Nephron (organoid): ENCODE measurements around the gene DOCK2.
A peak's percentile ranks its signal among the peaks of the same experiment; 100 is the strongest.

ENCODE experiments used
- H3K27ac Mint-ChIP-seq, 3 experiments: 2 replicates each; pipeline ENCODE4 v1.8.0; 2020; ENCODE audit warnings: mixed read lengths in 3 of 3, mild to moderate bottlenecking in 2 of 3, moderate library complexity in 1 of 3
- H3K27me3 Mint-ChIP-seq: 2 replicates; pipeline ENCODE4 v1.8.0; 2021; ENCODE audit warnings: low read depth, mild to moderate bottlenecking, moderate library complexity, mixed read lengths
- H3K36me3 Mint-ChIP-seq: 2 replicates; pipeline ENCODE4 v1.8.0; 2020; ENCODE audit warnings: low read depth, mixed read lengths
- H3K4me1 Mint-ChIP-seq: 2 replicates; pipeline ENCODE4 v1.8.0; 2020; ENCODE audit warnings: mixed read lengths
- H3K4me3 Mint-ChIP-seq, 3 experiments: 2 replicates each; pipeline ENCODE4 v1.8.0; 2020; ENCODE audit warnings: mild to moderate bottlenecking in 3 of 3, mixed read lengths in 3 of 3, moderate library complexity in 2 of 3
- H3K9me3 Mint-ChIP-seq: 2 replicates; pipeline ENCODE4 v1.8.0; 2020; ENCODE audit warnings: mixed read lengths
- TF ChIP-seq, protein P1 (sequence below), 3 experiments: fragments of 200-600 bp; sonication (generic); IDR thresholded peaks; one replicate each; pipeline ENCODE4 v1.5.0; 2021; ENCODE audit warnings: antibody characterized with exemption in 3 of 3; ENCODE audit not compliant: unreplicated experiment in 3 of 3

Gene DOCK2

DNA sequence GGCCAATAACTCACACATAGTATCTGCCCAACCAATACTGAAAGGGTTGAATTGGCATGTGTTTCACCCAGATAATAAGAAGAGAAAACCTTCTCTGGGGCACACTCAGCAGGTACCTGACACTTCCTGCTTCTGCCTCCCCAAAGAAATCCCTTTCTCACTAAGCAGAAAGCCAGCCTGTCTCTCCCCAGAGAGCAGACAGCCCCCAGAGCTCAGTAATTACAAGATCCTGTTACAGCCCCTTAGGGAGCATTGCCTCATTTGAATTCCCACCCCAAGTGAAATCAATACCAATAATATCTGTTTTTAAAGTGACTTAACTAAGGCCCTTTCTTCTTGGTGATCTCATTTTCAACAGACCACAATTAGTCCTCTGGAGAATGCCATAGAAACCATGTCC is 430.1 kb downstream of the DOCK2 start:
- Mint-ChIP-seq H3K36me3 (no peaks in the 10 kb centered on the region), H3K27me3 (peaks cover 11% of the 10 kb centered on the region), H3K9me3 (no peaks in the 10 kb centered on the region), H3K4me1 (peaks cover 9% of the 10 kb centered on the region), H3K27ac (no peak overlapping the region), H3K4me3 (no peak overlapping the region)
- TF ChIP-seq, protein P1, sequence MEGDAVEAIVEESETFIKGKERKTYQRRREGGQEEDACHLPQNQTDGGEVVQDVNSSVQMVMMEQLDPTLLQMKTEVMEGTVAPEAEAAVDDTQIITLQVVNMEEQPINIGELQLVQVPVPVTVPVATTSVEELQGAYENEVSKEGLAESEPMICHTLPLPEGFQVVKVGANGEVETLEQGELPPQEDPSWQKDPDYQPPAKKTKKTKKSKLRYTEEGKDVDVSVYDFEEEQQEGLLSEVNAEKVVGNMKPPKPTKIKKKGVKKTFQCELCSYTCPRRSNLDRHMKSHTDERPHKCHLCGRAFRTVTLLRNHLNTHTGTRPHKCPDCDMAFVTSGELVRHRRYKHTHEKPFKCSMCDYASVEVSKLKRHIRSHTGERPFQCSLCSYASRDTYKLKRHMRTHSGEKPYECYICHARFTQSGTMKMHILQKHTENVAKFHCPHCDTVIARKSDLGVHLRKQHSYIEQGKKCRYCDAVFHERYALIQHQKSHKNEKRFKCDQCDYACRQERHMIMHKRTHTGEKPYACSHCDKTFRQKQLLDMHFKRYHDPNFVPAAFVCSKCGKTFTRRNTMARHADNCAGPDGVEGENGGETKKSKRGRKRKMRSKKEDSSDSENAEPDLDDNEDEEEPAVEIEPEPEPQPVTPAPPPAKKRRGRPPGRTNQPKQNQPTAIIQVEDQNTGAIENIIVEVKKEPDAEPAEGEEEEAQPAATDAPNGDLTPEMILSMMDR (IDR thresholded peaks at IDR 0.05; ENCODE audit: unreplicated experiment in 3 of 3), result no peak

DNA sequence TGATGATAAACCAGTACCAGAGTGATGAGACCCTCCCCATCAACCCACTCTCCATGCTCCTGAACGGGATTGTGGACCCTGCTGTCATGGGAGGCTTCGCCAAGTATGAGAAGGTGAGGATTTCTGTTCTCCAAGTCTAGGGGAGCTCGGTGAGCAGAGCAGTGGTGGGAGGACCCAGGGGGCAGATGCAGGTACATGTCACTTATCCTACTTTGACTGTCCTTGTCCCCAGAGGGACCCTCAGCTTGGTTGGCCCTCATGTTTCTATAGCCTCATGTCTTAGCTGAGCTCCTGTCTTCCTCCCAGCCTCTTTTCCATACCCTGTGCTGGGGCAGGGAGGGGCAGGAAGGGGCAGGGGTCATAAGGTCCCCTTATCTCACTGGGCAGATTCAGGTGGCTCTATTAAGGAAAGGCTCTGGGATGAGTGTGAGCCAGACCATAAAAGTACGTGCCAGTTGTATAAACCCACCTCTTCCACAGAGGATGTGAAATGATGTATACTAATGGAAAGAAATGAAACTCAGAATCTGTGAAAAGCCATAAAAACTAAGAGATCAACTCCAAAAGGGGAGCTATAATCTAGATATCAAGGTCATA is 430.6 kb downstream of the DOCK2 start:
- peaks cover 11% of the 10 kb centered on the region for H3K4me1 Mint-ChIP-seq

DNA sequence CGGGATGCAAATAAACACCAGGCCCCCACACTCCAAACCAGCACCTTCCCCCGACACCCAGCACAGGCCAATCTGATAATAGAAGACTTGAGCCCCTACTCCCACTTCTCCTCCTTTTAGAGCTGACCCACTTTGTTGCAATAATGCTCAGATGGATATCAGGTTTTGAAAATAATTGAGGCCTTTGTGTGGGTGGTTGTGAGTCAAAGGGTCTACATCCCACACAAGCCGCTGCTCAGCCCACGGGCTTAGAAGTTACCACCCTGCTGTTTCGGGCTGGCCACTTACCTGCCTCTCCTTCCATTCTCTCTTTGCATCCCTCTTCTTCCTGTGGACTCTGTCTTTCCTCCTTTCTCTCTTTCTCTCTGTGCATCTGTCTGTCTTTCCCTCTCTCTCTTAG is 432.4 kb downstream of the DOCK2 start:
- Mint-ChIP-seq H3K27me3 (peaks cover 11% of the 10 kb centered on the region), H3K9me3 (no peaks in the 10 kb centered on the region), H3K4me3 (no peak overlapping the region), H3K4me1 (peaks cover 15% of the 10 kb centered on the region), H3K36me3 (no peaks in the 10 kb centered on the region), H3K27ac (no peak overlapping the region)
- TF ChIP-seq, protein P1 (IDR thresholded peaks at IDR 0.05; ENCODE audit: unreplicated experiment in 3 of 3), result no peak

More for the DNA sequence above, 430.6 kb downstream of the DOCK2 start:
- Mint-ChIP-seq H3K9me3 (no peaks in the 10 kb centered on the region), H3K4me3 (no peak overlapping the region), H3K36me3 (no peaks in the 10 kb centered on the region), H3K27me3 (peaks cover 11% of the 10 kb centered on the region), H3K27ac (no peak overlapping the region)
- TF ChIP-seq, protein P1 (IDR thresholded peaks at IDR 0.05; ENCODE audit: unreplicated experiment in 3 of 3), result no peak

DNA sequence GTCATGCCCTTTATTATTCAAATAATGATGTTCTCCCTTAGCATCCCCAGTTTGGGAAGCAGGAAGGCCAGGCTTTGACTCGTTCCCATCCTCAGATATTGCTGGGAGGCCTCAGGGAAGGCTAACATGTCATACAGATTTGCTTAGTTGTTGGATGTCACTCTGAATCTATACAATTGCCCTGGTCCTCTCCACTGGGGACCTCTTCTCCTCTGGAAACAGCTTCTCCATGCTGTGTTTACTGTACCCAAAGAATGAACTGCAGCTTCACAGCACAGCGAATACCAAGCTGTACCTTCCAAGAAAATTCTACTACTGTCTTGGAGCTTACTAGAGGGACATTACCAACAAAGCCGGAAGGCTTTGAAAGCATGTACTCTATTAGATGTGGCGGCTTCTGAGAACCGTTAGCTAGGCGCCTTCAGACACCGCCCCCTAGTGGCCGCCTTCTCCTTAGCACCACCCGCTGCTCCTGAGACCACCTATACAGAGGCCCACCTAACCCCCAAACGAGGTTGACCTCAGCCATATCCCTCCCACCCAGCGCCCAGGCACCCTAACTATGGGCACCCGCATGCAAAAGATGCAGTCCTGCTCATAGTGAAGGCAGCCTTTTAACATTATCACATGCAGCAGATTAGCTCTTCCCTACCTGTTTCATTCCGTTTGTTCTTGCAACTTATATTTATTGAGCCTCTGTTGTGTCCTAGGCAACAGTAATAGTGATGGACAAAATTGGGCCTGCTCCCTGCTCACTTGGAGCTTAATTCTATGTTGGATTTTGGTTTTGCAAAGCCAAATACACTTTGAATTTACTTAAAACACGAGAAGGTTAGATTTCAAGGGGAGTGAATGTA is 433.7 kb downstream of the DOCK2 start:
- no peaks in the 10 kb centered on the region for H3K9me3 Mint-ChIP-seq
- TF ChIP-seq, protein P1 (IDR thresholded peaks at IDR 0.05; ENCODE audit: unreplicated experiment in 3 of 3), result peak; percentile 76 to 78 (median 78)
- H3K36me3 Mint-ChIP-seq, result no peaks in the 10 kb centered on the region
- H3K27me3 Mint-ChIP-seq, result peaks cover 11% of the 10 kb centered on the region
- H3K4me3 Mint-ChIP-seq, result no peak overlapping the region
- peaks cover 27% of the 10 kb centered on the region for H3K4me1 Mint-ChIP-seq
- H3K27ac Mint-ChIP-seq, result peak overlapping the region in 1 of 3 experiments; percentile 70

DNA sequence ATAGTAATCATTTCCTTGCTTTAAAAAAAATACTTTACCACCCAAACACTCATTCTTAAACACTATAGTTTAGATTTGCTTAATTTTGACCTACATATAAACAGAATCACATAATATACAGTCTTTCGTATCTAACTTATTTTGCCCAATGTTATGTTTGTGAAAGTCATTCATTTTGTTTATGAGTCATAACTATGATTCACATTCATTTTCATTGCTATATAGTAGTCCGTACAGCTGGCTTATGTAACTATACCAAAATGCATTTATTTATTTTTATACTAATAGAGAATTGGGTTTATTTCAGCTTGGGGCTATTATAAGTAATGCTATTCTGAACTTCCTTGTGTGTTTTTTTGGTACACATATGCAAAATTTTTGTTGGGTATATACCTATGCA is 434.7 kb downstream of the DOCK2 start:
- H3K4me1 Mint-ChIP-seq, result peaks cover 32% of the 10 kb centered on the region
- H3K27me3 Mint-ChIP-seq, result peaks cover 11% of the 10 kb centered on the region
- H3K4me3 Mint-ChIP-seq, result no peak overlapping the region
- no peaks in the 10 kb centered on the region for H3K9me3 Mint-ChIP-seq
- TF ChIP-seq, protein P1 (IDR thresholded peaks at IDR 0.05; ENCODE audit: unreplicated experiment in 3 of 3), result no peak
- no peak overlapping the region for H3K27ac Mint-ChIP-seq
- no peaks in the 10 kb centered on the region for H3K36me3 Mint-ChIP-seq
